LNCaP clone FGC (cell line): Measurements from ENCODE around the gene NGEF.
"Not testable (repeated sequence)": the region's sequence is repeated elsewhere in the genome, so short reads cannot be mapped to it uniquely, and the experiment has no call there.

Source experiments
- DNase-seq: peaks from one replicate; pipeline ENCODE4 v3.0.0-alpha.2; 2011; ENCODE audit warnings: low read depth
- H3K4me3 ChIP-seq: 2 replicates; pipeline ENCODE4 v1.5.1; 2011; ENCODE audit warnings: mild to moderate bottlenecking, low read depth, low read length, control low read depth
- TF ChIP-seq, protein P1 (sequence below): IDR thresholded peaks from 2 replicates; pipeline ENCODE4 v1.5.1; 2012; ENCODE audit warnings: mild to moderate bottlenecking; ENCODE audit not compliant: control insufficient read depth, insufficient read depth; ENCODE audit errors: extremely low read depth

The NGEF gene

DNA sequence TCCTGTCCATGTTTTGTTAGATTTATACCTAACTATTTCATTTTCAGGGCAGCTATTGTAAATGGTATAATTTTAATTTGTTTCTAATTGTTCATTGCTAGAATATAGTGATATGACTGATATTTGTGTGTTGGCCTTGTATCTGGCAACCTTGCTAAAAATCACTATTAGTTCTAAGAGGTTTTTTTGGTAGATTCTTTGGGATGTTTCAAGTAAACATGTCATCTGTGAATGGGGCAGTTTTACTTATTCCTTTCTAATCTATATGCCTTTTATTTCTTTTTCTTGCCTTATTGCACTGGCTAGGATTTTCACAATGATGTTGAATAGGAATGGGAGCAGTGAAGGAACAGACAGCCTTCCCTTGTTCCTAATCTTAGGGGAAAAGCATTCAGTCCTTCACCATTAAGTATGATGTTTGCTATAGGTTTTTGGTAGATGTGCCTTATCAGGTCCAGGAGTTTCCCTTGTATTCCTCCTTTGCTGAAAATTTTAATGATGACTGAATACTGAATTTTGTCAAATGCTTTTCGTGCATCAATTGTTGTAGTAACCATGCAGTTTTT lies 101.3 kb downstream of the NGEF start:
- DNase-seq = no peak
- H3K4me3 ChIP-seq = no peak overlapping the region
- TF ChIP-seq, protein P1, sequence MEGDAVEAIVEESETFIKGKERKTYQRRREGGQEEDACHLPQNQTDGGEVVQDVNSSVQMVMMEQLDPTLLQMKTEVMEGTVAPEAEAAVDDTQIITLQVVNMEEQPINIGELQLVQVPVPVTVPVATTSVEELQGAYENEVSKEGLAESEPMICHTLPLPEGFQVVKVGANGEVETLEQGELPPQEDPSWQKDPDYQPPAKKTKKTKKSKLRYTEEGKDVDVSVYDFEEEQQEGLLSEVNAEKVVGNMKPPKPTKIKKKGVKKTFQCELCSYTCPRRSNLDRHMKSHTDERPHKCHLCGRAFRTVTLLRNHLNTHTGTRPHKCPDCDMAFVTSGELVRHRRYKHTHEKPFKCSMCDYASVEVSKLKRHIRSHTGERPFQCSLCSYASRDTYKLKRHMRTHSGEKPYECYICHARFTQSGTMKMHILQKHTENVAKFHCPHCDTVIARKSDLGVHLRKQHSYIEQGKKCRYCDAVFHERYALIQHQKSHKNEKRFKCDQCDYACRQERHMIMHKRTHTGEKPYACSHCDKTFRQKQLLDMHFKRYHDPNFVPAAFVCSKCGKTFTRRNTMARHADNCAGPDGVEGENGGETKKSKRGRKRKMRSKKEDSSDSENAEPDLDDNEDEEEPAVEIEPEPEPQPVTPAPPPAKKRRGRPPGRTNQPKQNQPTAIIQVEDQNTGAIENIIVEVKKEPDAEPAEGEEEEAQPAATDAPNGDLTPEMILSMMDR = no peak

DNA sequence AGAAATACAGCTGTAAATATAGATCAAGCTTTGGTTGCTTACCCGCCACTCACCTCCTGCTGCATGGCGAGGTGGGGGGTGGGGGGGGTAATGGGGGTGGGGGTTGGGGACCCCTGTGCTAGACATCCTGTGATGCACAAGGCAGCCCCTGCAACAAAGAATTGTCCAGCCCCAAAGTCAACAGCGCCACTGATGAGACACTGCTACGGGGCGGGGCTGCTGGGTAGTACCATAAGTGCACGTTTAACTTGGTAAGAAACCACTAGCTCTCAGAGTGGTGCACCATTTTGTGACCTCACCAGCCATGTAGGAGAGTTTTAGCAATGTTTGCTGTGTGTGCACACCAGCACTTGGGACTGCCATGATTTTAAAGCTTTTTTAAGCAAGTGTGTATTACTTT lies 102.7 kb downstream of the NGEF start:
- H3K4me3 ChIP-seq = no peak overlapping the region
- DNase-seq = no peak
- TF ChIP-seq, protein P1 = no peak

DNA sequence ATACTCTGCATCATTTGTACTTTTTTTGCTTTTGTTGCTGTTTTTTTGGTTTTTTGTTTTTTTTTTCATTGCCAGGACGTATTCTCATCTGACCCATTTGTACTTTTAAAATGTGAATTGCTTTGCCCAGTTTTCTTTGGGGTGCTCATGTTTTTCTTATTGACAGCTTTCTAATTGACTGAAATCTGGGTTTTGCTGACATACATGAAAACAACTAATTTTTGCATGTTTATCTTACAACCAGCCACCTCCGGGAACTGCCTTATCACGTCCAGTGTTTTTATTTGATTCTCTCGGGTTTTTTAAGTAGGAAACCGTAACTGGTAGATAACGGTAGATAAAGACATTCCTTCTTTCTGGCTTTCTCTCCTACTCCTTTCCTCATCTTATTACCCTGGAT lies 104.4 kb downstream of the NGEF start:
- TF ChIP-seq, protein P1 = no peak
- DNase-seq = no peak
- no peak overlapping the region for H3K4me3 ChIP-seq

DNA sequence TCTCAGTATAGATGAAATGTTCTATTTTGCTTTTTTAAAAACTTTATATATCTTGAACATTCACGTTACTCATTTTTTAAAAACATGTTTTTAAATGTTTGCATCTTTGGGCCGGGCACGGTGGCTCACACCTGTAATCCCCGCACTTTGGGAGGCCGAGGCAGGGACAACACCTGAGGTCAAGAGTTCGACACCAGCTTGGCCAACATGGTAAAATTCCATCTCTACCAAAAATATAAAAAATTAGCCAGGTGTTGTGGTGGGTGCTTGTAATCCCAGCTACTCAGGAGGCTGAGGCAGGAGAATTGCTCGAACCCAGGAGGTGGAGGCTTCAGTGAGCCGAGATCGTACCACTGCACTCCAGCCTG lies 105.4 kb downstream of the NGEF start:
- not testable (repeated sequence) for DNase-seq, H3K4me3 ChIP-seq

DNA sequence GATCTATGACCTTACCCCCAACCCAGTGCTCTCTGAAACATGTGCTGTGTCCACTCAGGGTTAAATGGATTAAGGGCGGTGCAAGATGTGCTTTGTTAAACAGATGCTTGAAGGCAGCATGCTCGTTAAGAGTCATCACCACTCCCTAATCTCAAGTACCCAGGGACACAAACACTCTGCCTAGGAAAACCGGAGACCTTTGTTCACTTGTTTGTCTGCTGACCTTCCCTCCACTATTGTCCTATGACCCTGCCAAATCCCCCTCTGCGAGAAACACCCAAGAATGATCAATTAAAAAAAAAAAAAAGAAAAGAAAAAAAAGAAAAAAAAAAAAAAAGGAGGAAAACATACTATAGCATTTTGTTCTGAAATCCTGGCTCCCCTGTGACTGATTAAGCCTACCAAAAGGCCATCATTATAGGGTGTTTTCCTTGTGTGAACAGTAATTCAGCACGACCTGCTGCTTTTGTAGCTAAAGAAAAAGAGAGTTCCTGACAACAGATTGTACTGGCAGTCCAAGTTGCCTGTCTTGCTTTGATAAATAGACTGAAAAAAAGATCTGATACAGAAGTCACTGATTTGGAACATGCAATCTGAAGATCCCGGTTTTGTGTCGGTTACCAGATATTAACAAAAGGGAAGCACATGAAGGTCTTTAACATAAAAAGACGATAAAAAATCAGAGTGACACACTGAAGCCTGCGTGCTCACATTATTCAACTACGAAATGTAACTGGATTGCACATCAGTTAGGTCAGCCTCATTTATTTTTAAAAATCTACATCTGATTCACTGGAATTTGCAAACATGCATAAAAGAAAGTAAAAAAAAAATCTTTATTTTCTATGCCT lies 106.0 kb downstream of the NGEF start:
- DNase-seq, H3K4me3 ChIP-seq: not testable (repeated sequence)

DNA sequence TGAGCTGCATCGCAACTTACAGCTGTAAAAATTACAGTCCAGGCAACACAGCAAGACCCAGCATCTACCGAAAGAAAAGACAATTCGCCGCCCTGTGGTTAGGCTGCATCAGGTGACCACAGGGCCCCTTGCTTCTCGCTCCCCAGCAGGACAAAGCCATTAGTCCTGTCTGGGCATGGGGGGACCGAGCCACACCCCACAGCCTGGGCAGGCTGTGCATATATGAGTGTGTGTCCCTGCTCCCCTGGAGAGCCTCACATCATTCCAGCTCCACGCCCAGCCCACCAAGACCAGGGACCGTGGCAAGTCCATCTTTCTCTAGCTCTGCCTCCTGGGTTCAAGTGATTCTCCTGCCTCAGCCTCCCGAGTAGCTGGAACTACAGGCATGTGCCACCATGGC lies 109.1 kb downstream of the NGEF start:
- TF ChIP-seq, protein P1 = no peak
- H3K4me3 ChIP-seq = no peak overlapping the region
- DNase-seq = no peak

DNA sequence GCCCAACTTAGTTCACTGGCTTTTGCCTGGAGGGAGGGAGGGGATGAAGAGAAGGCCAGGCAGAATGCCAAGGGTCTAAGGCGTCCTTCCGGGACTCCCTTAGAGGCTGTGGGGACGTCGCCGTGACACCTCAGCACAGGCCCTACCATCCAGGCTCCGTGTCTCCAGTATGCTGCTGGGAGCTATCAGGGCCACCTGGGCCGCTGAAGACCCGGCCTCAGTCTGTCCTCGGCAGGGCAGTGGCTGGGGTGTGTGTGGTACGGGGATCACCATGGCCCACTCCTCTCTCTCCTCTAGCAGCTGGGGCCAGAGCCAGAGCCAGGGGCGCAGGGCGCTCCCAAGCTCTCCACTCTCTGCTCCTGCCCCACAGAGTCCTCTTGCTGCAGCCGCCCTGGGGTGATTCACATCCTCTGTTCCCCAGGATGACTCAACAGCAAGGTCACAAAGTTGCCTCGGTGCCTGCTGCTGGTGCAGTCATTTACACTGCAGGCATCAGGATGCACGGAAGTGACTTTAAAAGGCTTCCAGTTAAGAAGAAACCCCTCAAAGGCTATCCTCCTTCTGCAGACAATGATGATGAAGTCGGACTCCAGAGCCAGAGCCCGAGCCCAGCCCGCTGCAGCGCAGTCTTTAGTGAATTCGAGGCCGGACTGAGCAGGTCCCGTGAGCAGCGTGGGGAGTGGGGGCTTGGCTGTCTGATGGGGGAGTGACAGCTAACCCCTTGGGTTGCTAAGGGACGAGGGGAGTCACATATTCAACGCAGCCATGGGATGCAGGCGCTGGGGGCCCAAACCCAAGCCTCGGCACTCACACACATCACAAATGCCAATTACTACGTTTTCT lies 111.1 kb downstream of the NGEF start:
- TF ChIP-seq, protein P1 = no peak
- no peak overlapping the region for H3K4me3 ChIP-seq
- no peak for DNase-seq
